GM21526 (cell line): ENCODE data around the gene WNT5A.
A peak's percentile ranks its signal among the peaks of the same experiment; 100 is the strongest.
"Not testable (repeated sequence)": the region's sequence is repeated elsewhere in the genome, so short reads cannot be mapped to it uniquely, and the experiment has no call there.

Experiments
- ATAC-seq: cut with Tn5 transposase; IDR thresholded peaks from one replicate; pipeline ENCODE4 v1.9.1; 2021; ENCODE audit warnings: moderate library complexity; ENCODE audit not compliant: unreplicated experiment, low FRiP score

WNT5A gene

DNA sequence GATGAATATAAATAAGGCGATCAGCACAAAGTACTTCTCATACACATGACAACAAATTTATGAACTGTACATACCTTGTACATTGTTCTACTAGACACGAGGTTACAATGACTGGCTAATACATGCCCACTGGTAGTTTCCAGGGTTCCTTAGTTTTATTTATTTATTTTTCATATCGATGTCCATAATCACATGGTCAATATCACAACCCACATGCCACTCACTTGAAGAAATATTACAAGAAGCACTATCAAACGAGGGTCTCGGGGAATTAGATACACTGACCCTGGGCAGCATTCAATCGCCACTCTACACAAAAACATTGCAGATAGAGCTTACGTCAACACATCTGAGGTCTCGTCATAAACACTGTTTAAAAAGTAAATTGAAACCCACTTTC lies 21.2 kb upstream of the WNT5A start:
- no peak for ATAC-seq

DNA sequence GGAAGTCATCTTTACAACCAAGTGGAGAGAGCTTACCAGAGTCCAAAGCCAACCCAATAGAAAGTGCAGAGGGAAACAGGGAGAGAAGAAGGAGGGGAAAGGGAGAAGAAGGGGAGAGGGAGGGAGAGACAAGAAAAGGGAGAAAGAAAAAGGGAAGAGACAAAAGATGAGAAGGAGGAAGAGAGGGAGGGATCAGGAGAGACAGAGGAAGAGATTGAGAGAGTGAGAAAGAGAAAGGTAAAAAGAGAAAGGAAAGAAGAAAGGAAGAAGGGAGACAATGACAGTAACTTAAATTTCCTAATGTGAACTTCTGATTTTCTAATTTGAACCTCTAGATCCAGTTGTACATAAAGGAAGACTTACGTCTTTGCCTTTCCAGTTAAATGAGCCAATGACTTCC lies 20.7 kb upstream of the WNT5A start:
- no peak for ATAC-seq

DNA sequence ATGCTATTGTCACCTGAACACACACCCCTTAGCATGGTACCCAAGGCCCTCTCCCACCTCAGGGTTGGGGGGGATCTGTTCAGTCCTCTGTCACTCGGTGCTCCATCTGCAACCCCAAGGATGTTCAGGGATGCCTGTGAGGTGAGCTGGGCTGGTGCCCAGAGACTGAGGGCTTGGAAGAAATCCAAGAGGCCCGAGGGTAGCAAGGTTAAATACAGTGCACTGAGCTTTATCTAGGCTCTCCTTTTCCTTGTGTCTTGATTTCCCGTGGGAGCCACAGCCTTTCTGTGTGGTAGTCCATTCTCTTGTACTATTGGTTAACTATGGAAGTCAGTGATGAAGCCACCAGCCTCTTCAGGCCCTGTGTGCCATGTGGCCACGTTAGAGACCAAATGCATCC lies 18.7 kb upstream of the WNT5A start:
- ATAC-seq, result no peak

DNA sequence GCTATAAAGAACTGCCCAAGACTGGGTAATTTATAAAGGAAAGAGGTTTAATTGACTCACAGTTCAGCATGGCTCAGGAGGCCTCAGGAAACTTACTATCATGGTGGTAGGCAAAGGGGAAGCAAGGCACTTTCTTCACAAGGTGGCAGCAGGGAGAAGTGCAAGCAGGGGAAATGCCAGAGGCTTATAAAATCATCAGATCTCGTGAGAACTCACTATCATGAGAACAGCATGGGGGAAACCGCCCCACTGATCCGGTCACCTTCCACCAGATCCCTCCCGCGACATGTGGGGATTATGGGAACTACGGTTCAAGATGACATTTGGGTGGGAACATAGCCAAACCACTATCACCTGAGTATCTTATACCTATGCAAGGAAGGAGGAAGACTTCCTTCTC lies 18.0 kb upstream of the WNT5A start:
- ATAC-seq, result not testable (repeated sequence)

DNA sequence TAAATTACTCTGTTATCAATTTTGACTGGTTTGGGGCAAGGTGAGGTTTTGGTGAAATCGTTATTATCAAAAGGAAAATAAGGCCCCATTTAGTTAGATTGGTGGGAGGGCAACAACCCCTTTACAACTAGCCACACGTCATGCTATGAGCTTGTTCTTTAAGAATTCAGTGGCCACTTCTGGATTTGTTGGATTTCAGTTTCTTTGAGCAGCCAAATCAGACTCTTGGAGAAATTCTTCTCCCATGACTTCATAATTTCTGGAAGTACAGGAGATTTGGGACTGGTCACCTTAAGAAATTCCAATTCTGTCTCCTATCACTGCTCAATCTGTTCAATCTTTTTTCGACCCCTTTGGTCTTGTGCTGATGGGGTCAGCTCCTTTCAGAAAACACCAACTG lies 14.8 kb upstream of the WNT5A start:
- no peak for ATAC-seq

DNA sequence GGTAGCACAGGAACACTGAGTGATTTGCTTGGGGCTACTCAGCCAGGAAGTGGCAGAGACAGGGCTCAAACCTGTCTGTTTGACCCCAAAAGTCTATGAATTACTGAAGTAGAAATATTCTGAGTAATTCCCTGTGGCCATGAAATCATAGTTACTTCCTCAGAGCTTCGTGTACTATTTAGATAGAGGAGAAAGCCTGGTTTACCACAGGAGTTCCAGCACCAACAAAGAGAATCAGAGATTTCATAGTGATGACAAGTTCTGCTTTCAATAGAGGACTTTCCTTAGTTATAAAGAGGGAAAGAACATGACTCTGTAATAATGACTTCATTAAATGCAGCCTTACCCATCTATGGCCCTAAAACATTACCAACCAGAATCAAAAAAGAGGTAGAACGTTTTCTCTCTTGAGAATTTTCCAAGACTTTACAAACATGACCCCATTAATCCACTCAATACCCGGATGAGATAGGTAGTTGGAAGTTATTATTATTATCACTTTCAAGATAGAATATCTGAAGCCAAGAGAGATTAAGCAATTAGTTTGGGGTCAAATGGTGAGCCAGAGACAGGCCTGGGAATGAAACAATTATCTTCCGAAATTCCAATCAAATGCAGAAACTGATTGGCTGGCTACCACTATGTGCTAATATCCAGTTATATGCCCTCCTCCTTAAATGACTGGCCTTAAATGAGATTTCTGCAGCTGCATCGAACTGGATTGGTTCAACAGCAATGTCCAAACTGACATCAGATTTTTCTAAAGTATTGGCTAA lies 13.6 kb upstream of the WNT5A start:
- ATAC-seq, result no peak

DNA sequence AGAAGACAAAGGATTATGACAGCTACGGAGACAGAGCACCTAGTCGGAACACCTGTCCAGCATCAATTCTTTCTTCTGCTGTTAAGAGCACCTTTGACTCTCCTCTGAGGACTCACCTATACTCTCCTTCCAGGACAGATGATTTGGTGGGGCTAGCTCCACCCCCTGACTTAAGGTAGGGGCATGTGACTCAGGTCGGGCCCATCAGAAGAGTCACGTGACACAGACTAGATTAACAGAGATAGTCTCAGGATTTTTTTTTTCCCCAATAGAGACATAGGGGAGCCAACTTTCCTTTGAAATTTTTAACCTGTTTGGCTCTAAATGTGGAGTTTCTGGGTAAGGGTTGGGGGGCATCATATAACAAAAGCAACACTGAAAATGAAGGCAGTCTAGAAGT lies 11.4 kb upstream of the WNT5A start:
- no peak for ATAC-seq

DNA sequence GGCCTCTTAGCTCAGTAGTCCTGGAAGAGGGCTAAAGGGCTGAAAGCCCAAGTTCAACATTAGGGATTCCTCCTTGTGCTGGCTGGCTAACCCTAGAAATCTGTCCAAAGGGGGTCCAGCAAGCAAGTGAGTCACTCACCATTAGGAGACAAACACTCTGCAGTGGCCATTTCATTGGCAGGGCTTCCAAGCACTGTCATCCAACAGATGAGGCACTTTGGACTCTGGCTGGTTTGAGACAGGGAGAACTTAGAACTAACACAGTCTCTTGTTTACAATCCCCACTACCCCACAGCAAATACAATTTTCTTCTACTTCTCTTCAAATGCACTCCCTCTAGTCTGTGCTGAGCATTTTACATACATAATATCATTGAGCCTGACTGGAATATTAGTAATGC lies 10.1 kb upstream of the WNT5A start:
- no peak for ATAC-seq

DNA sequence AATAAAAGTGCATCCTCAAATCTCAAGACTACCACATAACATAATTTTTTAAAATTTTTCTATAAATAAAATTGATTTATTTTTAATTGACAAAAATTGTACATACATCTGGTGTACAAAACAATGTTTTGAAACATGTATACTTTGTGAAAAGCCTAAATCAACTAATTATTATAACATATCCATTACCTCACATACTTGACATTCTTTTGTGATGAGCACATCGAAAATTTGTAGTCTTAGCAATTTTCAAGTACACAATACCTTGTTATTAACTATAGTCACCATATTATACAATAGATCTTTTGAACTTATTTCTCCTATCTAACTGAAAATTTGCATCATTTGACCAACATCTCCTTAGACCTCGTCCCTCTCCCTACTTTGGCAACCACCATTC lies 7.9 kb upstream of the WNT5A start:
- no peak for ATAC-seq

DNA sequence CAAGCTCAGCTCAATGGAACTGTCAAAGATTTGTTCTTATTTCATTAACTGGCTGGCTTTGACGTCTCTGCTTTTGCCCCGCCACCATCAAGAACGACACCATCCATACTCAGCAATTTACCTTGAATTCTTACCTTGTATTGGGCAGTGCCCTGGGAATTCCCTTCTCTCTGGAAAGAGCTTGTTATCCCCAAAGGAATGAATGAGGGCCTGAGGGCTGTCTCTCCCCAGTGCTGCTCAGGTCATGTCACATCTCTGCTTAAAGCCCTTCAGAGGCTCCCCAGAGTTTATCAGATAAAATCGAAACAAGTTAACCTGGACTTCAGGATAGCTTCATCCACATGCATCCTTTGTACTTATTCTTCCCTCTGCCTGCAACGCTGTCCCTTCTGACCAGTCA lies 5.9 kb upstream of the WNT5A start:
- no peak for ATAC-seq

DNA sequence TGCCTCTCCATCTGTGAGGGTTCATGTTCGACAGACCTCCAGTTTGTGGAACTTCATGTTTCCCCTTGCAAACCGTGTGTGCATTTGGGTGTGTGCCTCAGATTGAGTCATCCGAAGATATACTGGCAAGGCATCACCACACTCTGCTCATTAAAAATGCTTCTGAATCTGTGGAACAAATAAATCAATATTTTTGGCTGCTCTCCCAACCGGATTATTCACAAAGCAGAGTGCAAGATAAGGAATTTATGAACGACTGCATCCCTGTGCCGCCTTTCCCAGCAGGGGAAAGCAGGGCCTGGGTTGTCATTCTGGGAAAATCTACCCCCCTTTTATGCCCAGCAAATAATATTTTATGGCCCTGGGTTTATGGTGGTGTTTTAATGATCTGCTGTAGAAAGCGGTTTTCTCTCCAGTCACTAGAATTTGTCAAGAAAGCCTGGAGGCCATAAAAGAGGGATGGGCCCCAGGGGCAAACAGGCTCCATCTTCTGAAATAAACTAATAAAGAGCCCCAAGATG lies 4.2 kb upstream of the WNT5A start:
- no peak for ATAC-seq

DNA sequence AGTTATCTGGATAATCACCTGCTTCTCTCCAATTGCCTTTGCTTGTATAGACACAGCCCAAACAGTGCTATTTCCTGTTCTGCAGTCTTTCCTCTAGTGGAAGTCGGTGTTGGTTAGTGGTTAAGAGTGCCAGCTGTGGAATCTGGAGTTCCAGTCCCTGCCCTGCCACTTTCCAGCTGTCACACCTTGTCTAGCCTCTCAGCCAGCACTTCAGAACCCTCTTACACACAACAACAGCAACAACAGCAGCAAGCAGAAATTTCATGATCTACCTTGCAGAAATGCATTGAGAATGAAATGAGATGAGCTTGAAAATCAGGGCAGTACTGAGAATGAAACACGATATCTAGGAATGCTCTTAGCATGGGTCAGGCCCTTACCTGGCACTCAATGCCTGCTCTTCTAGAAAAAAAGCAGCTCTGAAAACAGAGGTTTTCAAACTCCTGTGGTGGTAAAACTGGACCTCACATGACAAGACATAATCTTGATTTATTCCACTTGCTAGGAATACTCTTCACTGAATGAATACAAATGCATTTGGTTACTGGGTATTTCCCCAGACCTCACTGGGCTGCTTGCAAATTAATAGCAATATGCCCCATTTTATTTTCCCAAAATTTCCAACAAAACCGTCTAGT lies 3.3 kb upstream of the WNT5A start:
- ATAC-seq, result no peak

DNA sequence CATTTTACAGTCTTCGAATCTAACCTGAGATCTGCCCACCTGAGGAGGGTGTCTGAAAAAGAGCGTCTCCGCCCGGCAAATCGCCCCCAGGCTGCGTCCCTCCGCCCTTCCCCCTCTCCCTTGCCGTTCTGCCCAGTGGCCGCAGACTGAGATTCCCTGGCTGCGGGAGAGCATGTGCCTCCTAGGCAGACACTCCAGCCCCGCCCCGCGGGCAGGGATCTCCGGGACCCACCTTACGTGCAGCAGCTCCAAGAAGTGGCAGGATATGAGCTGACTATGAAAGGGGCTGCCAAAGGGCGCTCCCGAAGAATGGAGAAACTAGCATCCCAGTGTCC lies 2.7 kb upstream of the WNT5A start:
- no peak for ATAC-seq

DNA sequence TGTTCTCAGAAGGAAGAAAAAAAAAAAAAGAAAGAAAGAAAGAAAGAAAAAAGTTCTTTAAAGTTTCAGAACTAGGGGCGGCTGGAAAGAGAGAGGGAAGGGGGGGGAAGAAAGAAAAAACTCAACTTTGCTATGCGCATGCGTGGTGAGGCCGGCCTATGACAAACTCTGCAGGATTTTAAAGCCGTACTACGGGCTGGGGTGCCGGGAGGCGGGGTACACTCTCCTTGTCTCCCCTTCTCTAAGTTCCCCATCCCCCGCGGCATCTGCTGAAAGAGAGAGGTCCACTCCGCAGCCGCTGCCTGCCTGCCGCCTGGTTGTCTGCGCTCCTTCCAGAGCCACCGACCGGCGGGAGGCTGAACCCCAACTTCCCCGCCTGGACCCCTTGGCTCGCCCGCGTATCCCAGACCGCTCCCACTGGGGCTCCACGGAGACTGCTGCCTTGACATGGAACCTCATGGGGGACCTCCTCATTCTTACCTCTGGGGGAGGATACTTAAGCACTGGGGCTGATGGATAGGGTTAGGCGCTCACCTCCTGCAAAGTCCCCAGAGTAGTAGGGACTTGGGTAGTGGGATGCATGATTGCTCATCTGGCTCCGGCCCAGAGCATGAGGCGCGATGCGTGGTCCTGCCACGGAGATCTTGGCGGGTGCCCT lies 1.4 kb upstream of the WNT5A start:
- ATAC-seq, result no peak

DNA sequence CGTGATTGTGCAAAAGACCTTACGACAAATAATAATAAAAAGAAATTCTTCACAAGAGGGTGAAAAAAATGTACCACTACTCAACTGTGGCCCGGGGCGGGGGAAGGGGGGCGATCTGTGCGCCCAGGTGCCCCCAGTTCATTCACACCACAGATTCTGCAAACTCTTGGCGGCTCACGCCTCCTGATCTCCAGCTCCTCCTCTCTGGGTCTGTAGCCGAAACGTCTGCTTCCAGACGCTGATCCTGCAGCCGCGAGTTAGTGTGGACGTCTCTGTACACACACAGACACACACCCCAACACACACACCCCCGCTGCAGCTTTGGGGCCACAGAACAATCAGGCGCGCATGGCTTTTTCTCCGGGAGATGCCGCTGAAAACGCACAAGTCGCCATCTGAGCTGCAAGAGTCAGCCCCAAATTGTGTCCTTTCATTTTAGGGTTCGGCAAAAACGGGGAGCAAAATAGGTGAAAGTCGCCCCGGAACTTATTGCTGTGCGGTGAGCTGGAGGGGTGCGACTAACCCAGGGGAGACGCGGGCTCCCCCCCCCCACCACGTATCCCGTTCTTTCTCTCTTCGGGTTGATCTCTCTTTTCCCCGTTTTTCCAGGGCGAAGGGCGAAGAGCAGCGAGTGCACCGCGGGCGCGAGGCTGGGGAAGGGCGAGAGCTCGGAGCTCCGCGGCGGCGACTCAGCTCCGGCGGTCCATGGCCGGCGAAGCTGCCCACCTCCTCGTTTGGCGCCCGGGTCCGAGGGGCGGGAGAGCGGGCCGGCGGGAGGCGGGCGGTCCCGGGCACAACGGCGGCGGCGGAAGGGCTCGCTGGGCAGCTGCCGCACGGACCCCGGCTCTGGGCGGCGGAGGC lies 505 bp upstream of the WNT5A start:
- no peak for ATAC-seq

DNA sequence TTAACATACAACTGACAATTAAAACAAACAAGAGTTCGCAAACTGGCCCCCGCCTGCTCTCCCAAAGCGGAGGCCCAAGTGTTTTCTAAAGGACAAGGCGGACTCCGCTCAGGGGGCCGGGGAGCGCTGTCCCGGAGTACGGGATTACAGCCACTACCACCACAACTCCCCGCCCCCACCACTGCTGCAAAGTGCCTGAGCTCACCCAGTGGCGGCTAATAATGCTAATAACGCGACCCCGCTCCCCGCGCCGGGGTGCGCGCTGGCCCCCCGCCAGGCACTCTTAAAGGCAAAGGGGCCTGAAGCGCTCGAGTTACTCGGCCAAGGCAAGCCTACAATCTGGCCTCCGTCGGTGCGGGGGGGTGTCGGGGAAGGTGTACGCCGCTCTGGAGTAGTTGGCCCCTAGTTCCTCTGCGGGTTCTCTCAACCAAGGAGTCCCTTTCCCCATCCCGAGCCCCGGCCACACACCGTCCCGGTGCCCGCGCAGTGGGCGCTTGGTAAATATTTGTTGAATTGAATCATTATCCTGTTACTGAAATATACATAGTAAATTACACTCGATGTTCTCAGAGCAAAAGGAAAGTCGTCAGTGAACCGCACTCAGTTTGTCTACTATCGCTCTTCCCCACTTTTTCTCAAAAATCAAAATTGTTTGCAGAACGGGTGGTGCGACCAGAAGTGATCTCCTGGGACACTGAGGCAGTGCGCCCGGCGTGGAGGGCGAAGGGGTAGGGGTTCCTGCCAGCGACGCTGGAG lies 827 bp downstream of the WNT5A start:
- ATAC-seq, result no peak

DNA sequence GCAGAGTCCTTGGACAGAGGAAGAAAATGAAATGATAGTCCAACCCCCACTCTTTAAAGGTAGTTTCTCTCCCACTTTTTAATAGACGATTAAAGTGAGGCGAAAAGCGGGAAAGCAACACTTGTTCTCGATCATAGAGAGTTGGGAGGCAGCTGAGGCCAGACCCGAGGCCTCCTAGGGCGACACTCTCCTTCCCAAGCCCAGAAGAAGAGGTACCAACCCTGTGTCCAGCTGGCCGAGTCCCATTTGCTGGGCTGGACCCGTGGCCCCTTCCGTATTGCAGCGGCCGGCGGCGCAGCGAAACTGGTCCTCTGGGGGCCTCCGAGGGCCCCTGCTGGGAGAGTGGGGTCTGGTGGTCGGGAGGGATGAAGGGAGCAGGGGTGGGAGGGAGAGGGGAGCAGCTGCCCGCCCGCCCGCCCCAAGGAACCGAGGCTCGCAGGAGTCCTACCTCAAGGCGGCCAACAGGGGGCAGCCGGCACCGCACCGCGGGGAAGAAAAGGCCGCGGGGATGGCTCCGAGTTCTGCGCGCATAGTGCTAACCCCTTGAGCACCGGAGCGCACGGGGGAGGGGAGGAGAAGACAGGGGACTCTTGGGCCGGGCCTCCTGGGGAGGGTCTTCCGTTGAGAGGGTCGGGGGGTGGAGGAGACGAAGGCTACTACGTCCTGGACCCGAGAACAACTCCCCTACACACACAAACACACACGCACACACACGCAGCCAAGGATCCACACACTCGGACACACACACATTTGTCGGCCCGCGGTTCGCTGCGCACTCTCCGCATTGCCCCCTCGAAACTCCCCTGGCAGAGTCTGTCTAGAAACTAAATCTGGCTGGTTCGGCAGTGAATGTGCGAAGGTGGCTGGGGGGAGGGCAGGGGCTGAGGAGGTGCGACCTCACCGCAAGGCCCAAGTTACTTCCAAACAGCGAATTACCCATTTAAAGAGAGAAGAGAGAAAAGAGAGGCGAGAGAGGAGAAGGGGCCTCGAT lies 2.0 kb downstream of the WNT5A start:
- peak; percentile 56 for ATAC-seq

DNA sequence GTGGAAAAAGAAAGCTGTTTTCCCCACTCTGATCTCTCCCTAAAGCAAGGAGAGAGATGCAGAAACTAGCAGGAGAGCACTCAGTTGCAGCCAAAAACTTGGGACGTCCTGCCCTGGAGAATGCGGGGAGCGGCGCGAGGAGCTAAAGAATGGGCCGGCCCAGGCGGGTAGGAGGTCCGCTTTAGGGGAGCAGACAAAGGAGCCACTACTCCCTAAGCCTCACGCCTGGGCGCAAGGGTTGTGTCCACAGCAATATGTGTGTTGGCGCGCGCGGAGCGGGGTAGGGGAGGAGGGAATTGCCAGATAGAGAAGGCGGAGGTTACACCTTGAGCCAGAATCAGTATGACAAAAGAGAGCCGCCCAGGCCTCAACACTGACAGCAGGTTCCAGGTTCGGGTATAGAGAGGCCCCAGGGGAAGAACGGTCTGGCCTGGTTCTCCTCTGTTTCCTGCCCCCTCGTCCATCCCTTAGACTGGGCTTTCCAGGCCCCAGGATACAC lies 2.9 kb downstream of the WNT5A start:
- no peak for ATAC-seq
